Activated naive CD4-positive, alpha-beta T cell (primary cell): ENCODE data around the gene S100PBP.

Source experiments
- DNase-seq, 4 experiments: peaks; one replicate each; lab custom pipeline; 2025; lab: John Stamatoyannopoulos, UW

S100PBP gene

DNA sequence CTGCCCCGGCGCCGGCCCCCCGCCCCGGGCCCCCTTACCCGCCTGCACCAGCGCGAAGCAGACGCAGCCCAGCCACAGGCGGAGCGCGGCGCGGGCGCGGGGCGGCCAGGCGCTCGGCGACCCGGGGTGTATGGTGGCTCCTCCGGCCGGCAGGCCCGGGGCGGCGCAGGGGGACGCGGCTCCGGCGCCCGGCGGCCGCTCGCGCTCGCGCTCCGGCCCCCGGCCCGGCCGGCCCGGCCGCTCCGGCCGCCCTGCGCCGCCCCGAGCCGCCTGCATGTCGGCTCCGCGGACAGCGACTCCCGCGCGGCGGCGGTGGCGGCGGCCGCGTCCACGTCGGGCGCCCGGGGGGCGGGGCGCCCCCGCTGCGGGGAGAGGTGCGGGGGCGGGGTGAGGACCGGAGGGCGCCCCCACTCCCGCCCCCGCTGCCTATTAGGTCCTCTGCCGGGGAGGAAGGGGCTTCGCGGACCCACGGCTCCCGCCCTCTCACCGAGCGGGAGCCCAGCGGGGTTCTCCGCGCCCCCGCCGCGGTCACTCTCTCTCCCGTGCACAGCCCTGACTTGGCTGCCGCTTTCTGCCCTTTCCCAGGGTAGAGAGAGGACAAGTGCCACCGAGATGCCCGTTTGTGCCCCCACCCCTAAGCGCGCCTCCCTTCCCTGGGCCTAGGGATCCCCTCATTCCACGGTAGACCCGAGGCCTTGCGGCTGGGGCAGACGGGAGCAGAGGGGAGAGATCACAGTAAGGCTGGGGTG, 53.3 kb downstream of the S100PBP start, which contains the start of gene FNDC5:
FNDC5 (minus strand) TSS at position 298 of the 749 bp plus-strand sequence.
- no peak for DNase-seq

DNA sequence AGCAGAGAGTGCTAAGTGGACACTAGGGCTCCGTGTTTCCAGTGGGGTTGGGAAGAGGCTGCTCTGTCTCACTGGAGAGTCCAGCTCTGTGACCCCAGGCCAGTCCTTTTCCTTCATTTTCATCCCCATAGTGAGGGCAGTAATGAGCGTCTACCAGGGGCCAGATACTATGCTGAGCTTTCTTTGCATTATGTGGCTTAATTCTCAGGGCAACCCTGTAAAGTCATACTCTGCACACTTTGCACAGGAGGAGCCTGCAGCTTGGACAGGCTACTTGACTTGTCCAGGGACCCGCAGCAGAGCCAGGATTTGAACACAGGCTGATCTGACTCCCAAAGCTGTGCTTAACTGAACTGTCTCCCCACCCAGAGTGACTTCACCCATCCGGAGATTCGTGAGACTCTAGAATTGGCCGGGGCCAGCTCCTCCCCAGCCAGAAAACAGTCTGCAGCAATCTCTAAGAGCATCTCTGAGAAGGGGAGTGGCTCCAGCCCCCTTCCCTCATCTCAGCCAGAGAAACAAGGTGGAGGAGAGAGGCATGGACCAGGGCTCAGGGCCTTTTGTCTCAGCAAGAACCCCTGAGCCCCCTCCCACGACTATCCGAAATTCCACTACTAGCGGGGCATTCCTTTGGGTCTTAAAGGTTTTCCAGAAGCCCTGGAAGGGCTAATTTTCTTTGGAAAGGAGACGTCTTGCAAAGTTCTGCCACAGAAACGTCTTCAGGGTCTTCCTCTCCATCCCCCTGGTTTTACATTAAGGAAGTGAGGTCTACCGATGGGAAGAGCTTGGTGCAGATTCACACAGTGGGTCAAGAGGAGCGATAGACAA, 54.1 kb downstream of the S100PBP start:
- no peak for DNase-seq

DNA sequence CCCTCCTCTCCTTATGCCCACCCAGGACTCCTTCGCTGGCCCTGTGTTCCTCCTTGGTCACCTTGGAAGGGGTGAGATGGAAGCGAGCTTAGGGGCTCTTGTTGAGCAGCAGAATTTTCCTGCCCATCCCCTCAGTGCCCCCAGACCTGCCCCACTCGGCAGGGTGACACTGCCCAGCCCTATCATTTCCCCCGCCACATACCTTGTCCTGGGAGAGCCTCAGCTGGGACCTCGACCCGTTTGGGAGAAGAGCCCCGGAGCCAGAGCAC, 54.7 kb downstream of the S100PBP start:
- no peak for DNase-seq

DNA sequence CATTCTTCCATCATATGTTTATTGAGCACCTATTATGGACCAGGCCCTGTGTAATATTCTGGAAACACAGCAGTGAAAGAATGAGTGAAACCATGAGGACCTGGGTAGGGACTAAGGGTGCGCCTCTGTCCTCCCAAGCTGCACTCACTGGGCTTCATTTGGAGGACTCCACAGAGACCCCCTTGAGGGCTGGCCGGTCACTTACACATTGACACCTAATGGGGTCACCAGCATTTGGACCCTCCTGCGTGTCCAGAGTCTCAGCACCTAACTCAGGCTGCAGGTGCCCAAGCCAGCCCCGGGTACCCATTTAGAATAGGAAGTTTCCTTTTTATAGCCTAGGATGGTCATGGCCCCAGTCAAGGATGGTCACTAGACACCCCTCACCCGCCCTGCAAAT, 56.0 kb downstream of the S100PBP start:
- no peak for DNase-seq

DNA sequence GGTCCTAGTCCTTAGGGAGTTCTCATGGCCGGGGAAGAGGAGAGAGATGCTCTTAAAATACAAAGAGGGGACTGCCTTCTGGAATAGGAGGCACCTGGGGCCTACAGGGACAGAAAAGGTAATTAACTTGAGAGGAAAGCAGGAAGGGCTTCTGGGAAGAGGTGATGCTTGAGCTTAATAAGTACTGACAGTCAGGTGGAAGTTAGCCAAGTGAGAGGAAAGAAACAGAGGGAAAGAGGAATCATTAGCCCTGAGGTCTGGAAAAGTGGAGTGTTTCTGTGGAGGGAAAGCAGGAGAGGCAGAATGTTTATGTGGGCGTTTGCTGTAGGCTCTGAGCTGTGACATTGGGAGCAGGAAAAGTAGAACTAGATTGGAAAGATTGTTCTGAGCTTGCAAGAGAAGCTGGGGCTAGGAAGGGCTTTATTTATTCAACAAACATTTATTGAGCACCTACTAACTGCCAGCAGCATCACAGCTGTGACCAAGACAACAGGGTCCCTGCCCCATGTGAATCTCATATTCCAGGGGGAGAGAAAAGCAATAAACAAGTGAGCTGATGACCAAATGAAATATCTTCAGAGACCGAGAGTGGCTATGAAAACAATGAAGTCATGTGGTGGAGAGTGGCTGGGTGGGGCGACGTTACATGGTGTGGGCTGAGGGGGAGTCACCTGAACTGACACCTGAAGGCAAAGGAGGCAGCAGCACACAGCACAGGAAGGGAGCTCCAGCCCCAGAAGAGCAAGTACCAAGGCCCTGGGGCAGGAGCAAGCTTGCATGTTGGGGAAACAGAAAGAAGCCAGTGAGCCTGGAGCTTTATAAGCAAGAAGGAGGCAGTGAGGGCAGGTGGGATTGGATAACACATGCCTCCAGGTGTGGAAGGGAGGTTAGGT, 57.7 kb downstream of the S100PBP start:
- DNase-seq = no peak

DNA sequence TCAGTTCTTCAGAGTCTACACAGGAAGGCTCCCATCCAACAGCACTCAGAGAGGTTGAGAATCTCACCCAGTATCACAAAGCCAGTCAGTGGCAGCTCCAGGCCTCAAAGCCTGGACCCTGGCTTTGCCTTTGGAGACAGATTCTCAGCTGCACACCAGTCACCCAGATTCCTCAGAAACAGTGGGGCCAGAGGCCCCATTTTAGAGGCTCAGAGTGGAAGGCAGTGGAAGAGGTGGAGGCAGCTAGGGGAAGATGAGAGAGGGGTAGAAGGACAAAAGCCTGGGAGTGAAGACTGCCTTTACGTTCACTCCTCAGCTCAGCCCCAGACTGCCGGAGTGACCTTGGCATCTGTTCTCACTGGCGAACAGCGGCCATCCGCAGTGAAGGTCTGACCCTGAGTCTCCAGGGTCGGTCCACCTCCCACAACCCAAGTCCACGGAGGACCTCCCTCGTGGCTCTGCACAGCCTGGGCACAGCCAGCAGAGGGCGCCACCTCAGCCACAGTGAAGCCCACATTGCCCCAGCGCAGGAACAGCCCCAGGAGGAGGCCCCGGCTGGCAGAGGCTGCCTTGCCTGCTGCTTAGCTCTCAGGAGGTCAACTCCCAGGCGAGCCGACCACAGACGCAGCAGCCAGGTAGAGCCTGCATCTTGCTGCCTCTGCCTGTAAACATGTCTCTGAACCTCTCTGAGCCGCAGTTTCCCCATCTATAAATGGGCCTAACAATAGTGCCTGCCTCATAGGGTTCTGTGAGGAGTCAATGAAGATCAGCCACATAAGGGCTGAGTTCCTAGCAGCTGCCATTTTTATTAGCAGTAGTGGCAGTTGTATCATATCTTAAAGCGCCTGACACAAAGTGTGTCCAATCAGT, 59.1 kb downstream of the S100PBP start:
- peak in 3 of 4 experiments; percentile 32 to 53 (median 36) for DNase-seq

DNA sequence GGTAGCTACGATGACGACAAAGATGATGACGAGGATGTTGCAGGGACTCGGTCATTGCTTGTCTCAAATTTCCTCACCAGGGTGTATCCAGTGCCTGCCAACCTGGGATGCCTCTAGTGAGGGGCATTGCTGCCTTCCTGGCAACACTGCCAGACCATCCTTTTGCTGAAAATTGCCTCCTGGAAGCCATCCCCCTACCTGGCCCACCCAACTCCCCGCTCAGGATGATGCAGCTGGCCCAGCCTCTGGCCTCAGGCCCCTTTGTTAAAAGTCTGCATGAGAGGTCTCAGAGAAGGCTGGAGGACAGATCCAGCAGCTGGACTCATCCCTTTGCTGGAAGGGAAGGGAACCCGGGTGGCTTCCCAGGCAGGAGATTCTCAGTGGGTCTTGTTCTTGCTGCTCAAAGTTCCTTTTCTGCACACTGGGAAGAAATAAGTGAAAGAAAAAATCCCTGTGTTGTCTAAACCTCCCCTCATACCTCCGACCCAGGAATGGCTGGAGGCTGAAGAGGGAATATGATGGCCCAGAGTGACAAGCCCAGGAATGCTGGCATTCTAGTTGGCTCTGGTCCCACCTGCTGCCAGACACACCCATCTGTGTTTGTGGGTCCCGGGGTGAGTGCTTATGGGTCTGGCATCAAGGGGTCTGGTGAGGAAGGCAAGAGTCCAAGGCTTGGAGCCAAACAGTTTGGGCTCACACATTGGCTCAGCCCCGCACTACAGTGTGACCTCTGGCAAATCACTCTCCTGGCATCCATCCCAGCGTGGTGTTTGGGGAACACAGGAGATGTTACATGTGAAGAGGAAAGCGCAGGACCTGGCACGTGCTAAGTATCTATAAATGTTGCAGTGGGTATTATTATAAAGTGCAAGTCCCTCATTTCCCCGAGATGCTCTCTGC, 60.0 kb downstream of the S100PBP start:
- DNase-seq = no peak

DNA sequence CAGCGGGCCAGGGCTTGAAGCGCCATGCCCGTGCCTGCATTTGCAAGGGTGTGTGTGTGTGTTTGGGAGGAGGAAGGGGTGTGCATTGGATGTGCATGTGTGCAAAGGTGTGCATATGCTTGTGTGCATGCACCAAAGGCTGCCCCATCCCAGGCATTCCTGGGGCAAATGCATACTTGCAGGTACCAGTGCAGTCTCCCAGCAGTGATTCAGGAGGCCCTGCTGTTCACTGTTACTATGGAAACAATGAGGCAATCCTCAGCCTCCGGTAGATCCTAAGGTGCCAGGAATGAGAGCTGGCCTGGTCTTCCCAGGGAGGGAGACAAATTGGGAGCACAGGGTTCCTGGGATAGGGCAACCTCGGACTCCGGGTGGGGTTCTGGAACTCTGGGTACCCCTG, 60.7 kb downstream of the S100PBP start:
- no peak for DNase-seq

DNA sequence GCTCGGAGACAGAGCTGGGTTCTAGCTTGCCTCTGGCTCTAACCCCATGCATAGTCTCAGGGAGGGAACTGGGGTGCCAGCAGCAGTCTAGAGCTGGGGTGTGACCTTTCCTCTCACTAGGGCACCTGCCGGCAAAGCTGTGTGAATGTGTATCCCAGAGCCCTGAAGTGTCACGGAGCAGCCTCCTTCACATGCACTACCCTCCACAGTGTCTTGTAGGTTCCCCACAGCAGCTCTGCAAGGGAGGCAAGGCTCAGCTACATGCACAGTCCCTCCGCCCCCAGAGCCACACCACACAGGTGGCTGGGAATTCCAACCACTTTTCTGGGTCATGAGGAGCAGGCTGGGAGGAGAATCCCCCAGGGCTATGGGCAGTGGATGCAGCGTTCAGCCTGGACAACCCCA, 61.2 kb downstream of the S100PBP start:
- no peak for DNase-seq

DNA sequence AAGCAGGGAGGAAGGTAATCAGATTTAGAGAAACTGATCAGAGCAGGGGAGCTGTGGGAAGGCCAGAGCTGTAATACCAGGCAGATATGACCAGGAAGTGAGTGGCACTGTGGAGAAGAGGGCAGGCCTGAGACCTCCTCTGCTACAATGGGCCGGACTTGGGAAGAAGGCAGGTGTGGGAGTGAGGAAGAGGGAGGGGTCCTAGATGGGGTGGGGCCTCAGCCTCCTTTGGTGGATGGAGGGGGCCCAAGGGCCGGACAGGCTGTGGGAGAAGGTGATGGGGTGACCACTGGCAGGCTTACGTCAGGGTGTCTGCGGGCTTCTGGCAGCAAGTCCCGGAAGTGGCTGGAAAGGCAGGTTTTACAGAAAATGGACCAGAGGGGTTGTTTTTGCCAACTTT, 63.8 kb downstream of the S100PBP start:
- DNase-seq = no peak

DNA sequence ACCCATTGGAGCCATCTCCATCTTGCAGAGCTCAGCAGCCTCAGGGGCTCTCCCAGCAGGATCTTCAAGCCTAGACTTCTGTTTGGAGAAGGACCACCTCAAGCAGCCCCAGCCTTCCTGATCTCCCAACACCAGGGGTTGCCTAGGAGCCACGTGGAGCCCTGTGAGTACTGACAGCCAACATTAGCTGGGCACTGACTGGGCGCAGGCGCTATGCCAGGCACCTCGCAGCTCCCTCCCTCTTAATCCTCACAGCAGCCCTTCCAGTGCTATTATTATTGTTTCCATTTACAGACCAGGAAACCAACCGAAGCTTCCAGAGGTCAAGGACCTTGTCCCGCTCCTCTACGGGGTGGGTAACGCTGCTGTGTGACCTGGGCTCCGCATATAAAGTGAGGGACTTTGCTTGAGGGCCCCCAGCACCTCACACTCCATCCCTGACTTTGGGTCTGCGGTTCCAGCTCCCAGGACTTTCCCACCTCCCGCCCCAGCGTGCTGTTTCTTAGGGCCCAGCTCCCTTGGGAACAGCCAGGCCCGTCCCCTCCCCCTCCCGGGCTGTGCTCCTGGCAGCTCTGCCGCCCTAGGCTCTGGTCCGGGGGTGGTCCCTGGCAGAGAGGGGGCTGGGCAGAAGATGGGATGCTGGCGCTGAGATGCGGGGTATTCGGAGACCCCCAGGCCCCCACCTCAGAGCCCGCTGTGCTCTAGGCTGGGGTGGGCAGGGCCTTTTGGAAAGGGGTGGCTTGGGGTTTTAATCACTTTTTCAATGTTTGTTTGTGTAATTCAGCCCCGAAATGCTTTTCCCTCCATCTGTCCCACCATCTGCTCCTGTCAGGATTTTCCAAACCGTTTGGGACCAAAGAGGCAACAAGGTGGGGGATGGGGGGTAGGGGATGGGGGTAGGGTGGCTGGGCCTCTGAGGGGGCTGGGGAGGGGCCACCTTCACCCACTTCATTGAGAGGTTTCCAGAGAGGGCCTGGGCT, 64.7 kb downstream of the S100PBP start:
- DNase-seq = no peak

DNA sequence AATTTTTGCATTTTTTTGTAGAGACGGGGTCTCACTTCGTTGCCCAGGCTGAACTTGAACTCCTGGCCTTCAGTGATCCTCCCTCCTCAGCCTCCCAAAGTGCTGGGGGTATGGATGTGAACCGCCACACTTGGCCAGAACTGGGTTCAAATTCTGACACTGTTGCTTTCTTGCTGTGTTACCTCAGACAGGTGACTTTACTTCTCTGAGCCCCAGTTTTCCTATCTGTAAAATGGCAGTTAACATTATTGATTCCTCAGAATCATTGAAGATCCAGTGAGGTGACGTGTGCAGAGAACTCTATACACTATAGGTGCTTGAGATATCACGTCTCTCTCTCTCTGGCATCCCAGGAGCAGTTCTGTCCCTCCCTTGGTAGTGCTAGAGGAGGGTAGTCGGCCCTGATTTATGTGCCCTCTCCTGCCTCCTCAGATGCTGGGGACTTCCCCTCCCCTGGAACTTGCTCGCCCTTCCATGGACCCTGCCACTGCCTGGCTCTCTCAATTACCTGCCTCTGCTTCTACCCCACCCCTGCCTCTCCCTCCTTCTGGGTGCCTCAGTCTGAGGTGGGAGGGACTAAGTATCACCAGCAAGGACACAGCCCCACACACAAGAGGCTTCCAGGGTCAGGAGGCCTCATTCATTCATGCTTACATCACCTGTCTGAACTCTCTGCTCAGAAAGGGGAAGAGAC, 66.0 kb downstream of the S100PBP start:
- no peak for DNase-seq

DNA sequence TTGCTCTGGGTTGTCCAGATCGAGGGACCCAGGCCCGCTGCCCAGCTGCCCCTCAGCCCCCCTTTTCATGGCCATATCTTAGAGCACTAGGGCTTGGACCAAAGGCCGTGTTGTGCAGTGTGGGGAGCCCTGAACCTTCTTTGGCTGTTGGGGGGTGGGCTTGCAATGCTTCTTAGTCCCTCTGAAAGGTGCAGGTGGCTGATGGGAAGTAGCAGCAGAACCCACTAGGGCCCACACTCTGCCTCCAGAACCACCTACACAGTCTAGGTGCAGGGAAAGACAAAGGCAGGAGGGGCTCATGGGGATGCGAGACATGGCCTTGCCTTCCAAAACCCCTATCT, 66.5 kb downstream of the S100PBP start:
- no peak for DNase-seq

DNA sequence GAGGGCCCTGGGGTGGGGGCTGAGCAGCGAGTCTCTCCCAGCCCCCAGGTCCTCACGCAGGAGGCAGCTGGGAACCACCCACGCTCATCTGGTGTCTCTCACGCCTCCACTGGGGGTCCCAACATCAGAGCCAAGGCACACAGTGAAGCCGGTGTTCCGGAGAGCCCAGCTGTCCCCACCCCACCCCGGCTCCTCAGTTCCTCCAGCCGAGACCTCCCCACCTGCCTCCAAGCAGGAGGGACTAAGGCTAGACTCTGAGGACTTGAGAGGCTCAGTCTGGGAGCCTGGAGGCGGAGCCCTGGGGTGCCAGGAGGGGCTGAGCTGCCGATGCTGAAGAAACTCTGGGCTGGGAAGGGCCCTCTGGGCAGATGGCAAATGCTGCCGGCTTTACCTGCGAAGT, 67.3 kb downstream of the S100PBP start:
- DNase-seq = no peak

DNA sequence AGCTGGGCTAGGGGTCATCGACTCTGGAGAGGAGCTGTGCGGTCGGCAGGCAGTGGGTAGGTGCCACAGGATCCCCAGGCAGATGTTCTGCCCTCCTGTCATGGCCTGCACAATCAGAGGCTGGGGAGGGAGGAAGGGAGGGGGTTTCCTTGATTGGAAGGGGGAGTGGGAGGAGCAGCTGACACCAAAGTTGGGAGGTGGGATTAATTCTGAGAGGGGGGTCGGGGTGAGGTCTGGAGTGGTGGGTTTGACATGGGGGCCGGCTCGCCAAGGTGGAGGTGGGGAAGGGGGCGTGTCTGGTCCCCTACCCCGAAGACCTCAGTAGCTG, 68.2 kb downstream of the S100PBP start:
- no peak for DNase-seq

DNA sequence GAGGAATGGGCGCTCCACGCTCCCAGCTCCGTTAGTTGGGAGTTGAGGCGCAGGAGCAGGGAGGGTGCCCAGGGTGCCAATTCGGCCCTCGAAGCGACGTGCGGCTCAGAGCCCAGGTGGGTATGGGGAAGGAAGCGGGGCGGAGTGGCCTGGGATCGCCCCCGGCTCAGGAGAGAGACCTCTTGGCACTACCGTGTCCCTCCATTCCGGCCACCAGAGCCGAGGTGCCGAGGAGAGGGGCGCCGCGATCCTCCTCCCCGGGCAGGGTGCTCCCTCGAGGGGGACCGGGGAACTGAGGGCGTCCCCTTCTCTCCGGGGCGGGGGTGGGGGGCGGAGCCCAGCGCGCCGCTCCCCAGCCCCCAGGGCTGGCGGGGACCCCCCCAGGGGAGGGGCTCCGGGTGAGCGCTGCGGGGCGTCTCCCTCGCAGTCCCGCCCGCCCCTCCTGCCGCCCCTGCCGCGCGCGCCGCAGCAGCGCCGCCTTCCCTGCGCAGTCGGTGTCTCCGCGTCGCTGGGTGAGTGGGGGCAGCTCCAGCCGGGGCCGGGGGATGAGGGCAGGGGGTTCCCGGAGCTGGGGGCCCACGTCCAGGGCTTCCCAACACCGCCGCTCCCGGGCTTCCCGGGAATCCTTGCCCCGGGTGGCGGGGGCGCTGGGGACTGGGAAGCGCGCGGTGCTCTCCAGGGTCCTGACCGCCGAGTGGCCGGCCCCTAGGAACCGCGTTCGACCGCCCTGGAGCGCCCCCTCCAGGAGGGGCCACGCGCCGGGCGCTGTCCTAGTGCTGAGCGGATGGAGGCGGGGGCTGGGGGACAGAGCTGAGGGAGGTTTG, 68.8 kb downstream of the S100PBP start, which contains the start of gene HPCA:
HPCA (plus strand) TSS at position 488 of the 824 bp plus-strand sequence. CDS start 2,408 bp downstream, outside the sequence.
- DNase-seq = no peak

DNA sequence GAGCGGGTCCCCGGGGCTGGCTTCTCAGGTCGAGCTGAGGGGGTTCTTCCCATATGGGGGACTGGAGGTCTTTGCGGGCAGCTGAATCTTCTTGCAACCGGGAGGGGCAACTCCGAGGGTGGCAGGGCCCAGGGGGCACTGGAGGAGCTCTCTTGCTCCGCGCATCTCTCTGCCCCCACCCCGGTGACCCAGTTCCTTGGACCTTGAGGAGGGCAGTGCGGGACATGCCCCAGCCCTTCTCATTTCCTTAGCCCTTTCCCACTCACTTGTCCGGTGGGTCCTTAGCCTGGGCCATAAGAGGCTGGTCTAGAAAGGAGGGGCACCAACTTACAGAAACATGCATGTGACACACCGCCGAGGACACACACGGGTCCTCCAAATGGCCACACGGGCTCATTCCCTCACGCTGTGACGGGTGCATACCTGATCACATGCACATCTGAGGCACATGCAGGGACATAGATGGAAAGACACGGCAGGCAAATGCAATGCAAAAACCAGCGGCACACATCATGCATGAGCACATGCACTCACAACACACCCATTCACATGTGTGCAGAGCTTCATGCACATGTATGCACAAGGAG, 69.5 kb downstream of the S100PBP start:
- DNase-seq = no peak

DNA sequence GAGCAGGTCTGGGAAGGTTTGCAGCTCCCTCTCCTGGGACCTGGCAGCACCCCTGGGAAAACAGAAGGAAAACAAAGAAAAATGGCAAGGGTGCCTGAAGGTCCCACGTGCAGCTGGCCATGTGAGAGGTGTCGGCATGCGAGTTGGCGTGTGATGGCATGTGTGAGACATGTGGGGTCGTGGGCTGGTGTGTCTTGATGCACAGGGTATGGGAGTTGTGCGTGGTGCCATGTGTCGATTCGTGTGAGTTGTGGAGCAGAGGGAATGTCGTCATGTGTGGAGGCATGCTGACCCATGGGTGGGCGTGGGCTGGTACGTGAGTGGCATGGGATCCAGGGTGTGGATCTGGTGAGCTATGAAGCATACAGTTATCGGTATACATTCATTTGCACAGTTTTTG, 70.2 kb downstream of the S100PBP start:
- no peak for DNase-seq
